A549 (cell line): ENCODE data around the gene ANTXR1.

Experiments
- CHD2 ChIP-seq: fragments of 150-350 bp; IDR thresholded peaks from 2 replicates; pipeline ENCODE4 v1.6.1; 2014; ENCODE audit warnings: low read length; ENCODE audit not compliant: partially characterized antibody
- POLR2A ChIP-seq: IDR thresholded peaks from 2 replicates; pipeline ENCODE4 v1.6.1; 2012; ENCODE audit warnings: mild to moderate bottlenecking, low read length
- SMC3 ChIP-seq: fragments of >200 bp; sonication (Bioruptor Twin); formaldehyde crosslinking; IDR thresholded peaks from 3 replicates; pipeline ENCODE4 v1.6.1; 2018; ENCODE audit warnings: inconsistent platforms

DNA sequence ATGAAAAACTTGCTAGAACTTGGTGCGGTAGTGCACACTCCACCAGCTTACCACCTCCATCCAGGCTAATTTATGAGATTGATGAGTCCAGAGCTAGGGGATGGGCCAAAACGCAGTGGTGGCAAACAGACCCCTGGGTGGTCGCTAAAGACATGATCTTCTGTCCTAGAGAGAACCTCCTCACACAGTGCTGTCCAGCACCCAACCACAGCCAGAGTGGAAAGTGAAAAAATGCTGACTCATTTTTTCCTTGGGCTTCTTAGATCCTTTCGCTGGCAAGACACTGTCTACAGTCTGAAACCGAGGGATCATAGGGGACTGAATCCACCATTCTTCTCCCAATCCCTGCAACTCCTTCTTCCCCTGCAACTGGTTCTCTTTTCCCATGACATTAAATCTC is 4.1 kb downstream of the ANTXR1 start:
- TF ChIP-seq CHD2 (no peak), SMC3 (0 out of 3 replicates have a peak, but pooled peaks have one; percentile 12), POLR2A (no peak)
